Smooth muscle cell of the brain vasculature (primary cell): Measurements from ENCODE around the gene ZNF862.

Experiments
- DNase-seq: peaks from one replicate; pipeline ENCODE4 v3.0.0-alpha.2; 2012; ENCODE audit warnings: low read depth, low spot score

The ZNF862 gene

GRCh38 chr7:149838224-149838991, at the start of gene ZNF862:
Gene ZNF862 (plus strand): TSS chr7:149838375. CDS start chr7:149838612, 237 bp downstream.
- peak; percentile 93 for DNase-seq

GRCh38 chr7:149789101-149789500, 49.1 kb upstream of the ZNF862 start:
- no peak for DNase-seq

- DNase-seq, result no peak
These were observed 48.0 kb upstream of the ZNF862 start for GRCh38 chr7:149790146-149790548.

- no peak for DNase-seq
These were observed 47.3 kb upstream of the ZNF862 start for GRCh38 chr7:149790754-149791360.

GRCh38 chr7:149791411-149792219, 46.6 kb upstream of the ZNF862 start:
- DNase-seq, result no peak

- no peak for DNase-seq
These were observed 46.0 kb upstream of the ZNF862 start for GRCh38 chr7:149792220-149792595.

- no peak for DNase-seq
These were observed 44.9 kb upstream of the ZNF862 start for GRCh38 chr7:149793261-149793660.

- no peak for DNase-seq
These were observed 43.5 kb upstream of the ZNF862 start for GRCh38 chr7:149794661-149795060.

GRCh38 chr7:149795126-149795525, 43.0 kb upstream of the ZNF862 start:
- no peak for DNase-seq

- no peak for DNase-seq
These were observed 41.8 kb upstream of the ZNF862 start for GRCh38 chr7:149796287-149796860.

GRCh38 chr7:149797771-149798170, 40.4 kb upstream of the ZNF862 start:
- DNase-seq, result no peak

- no peak for DNase-seq
These were observed 38.6 kb upstream of the ZNF862 start for GRCh38 chr7:149799397-149800168.

- no peak for DNase-seq
These were observed 38.0 kb upstream of the ZNF862 start for GRCh38 chr7:149800169-149800555.

GRCh38 chr7:149801002-149801566, 37.1 kb upstream of the ZNF862 start:
- DNase-seq, result no peak

- no peak for DNase-seq
These were observed 36.4 kb upstream of the ZNF862 start for GRCh38 chr7:149801816-149802215.

- DNase-seq, result no peak
These were observed 35.2 kb upstream of the ZNF862 start for GRCh38 chr7:149802966-149803365.

GRCh38 chr7:149803551-149804074, 34.6 kb upstream of the ZNF862 start:
- no peak for DNase-seq

- no peak for DNase-seq
These were observed 34.1 kb upstream of the ZNF862 start for GRCh38 chr7:149804106-149804505.

- DNase-seq, result no peak
These were observed 31.4 kb upstream of the ZNF862 start for GRCh38 chr7:149806726-149807125.

GRCh38 chr7:149808311-149808710, 29.9 kb upstream of the ZNF862 start:
- no peak for DNase-seq

- no peak for DNase-seq
These were observed 29.0 kb upstream of the ZNF862 start for GRCh38 chr7:149809215-149809614.
